ENCODE data around the gene CCDC57.

DNA sequence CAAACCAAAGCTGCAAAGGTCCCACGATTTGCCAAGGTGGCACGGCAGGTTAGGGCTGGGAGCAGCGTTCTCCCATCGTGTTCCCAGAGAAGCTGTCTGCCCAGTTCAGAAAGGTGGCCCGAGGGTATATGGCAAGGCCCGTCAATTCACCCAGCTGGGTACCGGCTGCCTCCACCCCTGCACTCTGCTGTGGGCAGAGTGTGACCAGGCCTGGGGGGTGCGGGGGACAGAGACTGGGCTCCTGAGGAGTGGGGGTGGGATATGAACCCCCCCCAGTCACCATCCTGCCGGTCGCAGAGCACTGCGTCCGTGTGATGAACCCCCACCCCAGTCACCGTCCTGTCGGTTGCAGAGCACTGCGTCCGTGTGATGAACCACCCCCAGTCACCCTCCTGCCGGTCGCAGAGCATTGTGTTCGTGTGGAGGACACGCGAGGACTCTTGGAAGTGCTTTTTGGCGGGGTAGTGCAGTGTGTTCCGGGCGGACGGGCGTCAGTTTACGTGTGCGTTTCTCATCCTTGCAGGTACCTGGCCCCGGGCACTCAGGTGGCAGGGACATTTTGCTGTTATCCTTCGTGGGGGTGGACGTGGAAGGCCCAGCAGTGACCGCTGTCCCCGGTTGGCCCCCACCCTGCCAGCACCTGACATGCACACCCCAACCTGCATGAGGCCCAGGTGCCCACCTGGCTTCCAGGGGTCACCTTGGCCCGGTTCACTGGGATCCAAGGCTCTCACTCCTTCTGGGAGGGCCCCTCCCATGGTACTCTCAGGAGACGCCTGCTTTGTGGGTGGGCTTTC lies 111.9 kb downstream of the CCDC57 start:
- no peak for TF ChIP-seq CTCF (IDR thresholded peaks at IDR 0.05)
- TF ChIP-seq POLR2A (IDR thresholded peaks at IDR 0.05), result no peak

Measured in esophagus squamous epithelium (tissue), 4 donors.